ENCODE results near the gene NBL1. TPM values are rescaled to one million over a fixed set of nuclear protein-coding genes. Genes with fewer than 3 reads are reported as not detected.

NBL1 gene
- total and polyA plus RNA-seq, 9 of the 15 experiments (the other 6 are each of a cell fraction or from before 2014, with no cell fraction given): 0.10 to 3.7 (median 1.8) TPM; not detected in 1

GRCh38 chr1:19665496-19666465, 21.7 kb downstream of the NBL1 start (continued):
- TF ChIP-seq E2F6 (IDR thresholded peaks at IDR 0.05; ENCODE audit: borderline replicate concordance in 1 of 2, extremely low read depth in 1 of 2, insufficient read depth in 1 of 2, insufficient read length in 1 of 2, low read depth in 1 of 2, low read length in 1 of 2, poor library complexity in 1 of 2, severe bottlenecking in 1 of 2) (peak in 1 of 2 experiments; percentile 7), ZNF224 (CRISPR knock-in tag; IDR thresholded peaks at IDR 0.05) (no peak), EP400 (IDR thresholded peaks at IDR 0.05) (no peak), NEUROD1 (IDR thresholded peaks at IDR 0.05; ENCODE audit: borderline replicate concordance, low read depth, low read length, partially characterized antibody) (no peak), NRF1 (conservative IDR thresholded peaks at IDR 0.05 in 1 of 2, IDR thresholded peaks at IDR 0.05 in 1 of 2) (peak in 1 of 2 experiments; percentile 18; a peak in 1 of 4 replicates), ZNF57 (CRISPR knock-in tag; IDR thresholded peaks at IDR 0.05) (no peak), NR3C1 (CRISPR knock-in tag; IDR thresholded peaks at IDR 0.05) (no peak), E4F1 (CRISPR knock-in tag; IDR thresholded peaks at IDR 0.05; ENCODE audit: borderline replicate concordance) (no peak)
